Adrenal gland (tissue), 12 donors: ENCODE results near the gene SNX2. TPM values are rescaled to one million over a fixed set of nuclear protein-coding genes. Genes with fewer than 3 reads are reported as not detected.

Source experiments
- DNase-seq, 7 donors: peaks; one replicate each; pipeline ENCODE4 v3.0.0-alpha.2; 2019 to 2020
- H3K27ac ChIP-seq, 5 donors: fragments of 200-600 bp; sonication (generic) in 4 of 5; 1 replicate in 3 of 5; 2 replicates in 2 of 5; pipeline versions ENCODE4 v1.5.1 to v1.8.0; 2016 to 2020; ENCODE audit warnings: mild to moderate bottlenecking in 1 of 5
- H3K27me3 ChIP-seq: fragments of 200-600 bp; 2 replicates; pipeline ENCODE4 v1.8.0; 2021
- H3K36me3 ChIP-seq, 2 donors: fragments of 200-600 bp; replicated peaks in 1 of 2; 1 replicate in 1 of 2; 2 replicates in 1 of 2; pipeline versions ENCODE4 v1.5.1 to v1.8.0; 2018 to 2022
- H3K4me1 ChIP-seq, 2 donors: fragments of 200-600 bp; replicated peaks in 1 of 2; 1 replicate in 1 of 2; 2 replicates in 1 of 2; pipeline versions ENCODE4 v1.5.1 to v1.8.0; 2018 to 2021
- H3K4me3 ChIP-seq, 4 donors: fragments of 200-600 bp; sonication (generic) in 3 of 4; one replicate each; pipeline ENCODE4 v1.5.1; 2016 to 2018
- H3K9me3 ChIP-seq, 3 donors: fragments of 200-600 bp; sonication (generic) in 1 of 3; replicated peaks in 1 of 3; 1 replicate in 2 of 3; 2 replicates in 1 of 3; pipeline versions ENCODE4 v1.5.1 to v1.8.0; 2016 to 2021
- POLR2A ChIP-seq, 2 donors: fragments of 450-650 bp; IDR thresholded peaks; one replicate each; pipeline ENCODE4 v1.6.1; 2017; ENCODE audit warnings: antibody characterized with exemption in 2 of 2, mild to moderate bottlenecking in 2 of 2, moderate library complexity in 1 of 2
- WGBS, 4 donors: extraction: QIAGEN DNeasy Blood & Tissue Kit in 2 of 4; methylation state at CpG; one replicate each; pipeline versions ENCODE4 v1.1.5 to v1.1.7; 2013 to 2017; 5-methylcytosine and 5-hydroxymethylcytosine counted together
- intact Hi-C, 2 donors: fragments of 100-400 bp; cut with DNase I; formaldehyde crosslinking; loops; one replicate each; pipeline versions ENCODE4 v1.14.1 to v1.15.0; 2022 to 2023
- polyA plus RNA-seq, 3 donors: library from polyadenylated mRNA; stranded (reverse); fragments of 200-250 nt in 2 of 3; fragments of 350-450 nt in 1 of 3; fragmentation: Illumina TruSeq in 1 of 3; extraction: RNeasy Lipid Tissue Mini Kit (QIAGEN cat#74804) in 1 of 3; gene quantifications; one replicate each; pipeline ENCODE4 v1.2.3, GENCODE V29; 2013 to 2014
- total RNA-seq, 9 donors: library from RNA; depleted of rRNA in 4 of 9; stranded (reverse); fragments of >200 nt in 4 of 9; fragments of 120-200 nt in 1 of 9; fragmentation: NEBNext Ultra II Directional in 1 of 9; extraction: Animal tissue kit (Norgen Biotek cat#: 25700) in 1 of 9; gene quantifications; one replicate each; pipeline versions ENCODE4 v1.1.0 to v1.2.4, GENCODE V29; 2013 to 2023
- TF ChIP-seq, protein P1 (sequence below), 6 experiments: fragments of 450-650 bp in 4 of 6; fragments of 200-600 bp in 2 of 6; sonication (generic) in 1 of 6; IDR thresholded peaks; 1 replicate in 5 of 6; 2 replicates in 1 of 6; pipeline versions ENCODE4 v1.5.1 to v1.8.0; 2016 to 2021; ENCODE audit warnings: antibody characterized with exemption in 6 of 6, mild to moderate bottlenecking in 2 of 6, moderate library complexity in 1 of 6
- donor health status: healthy with polysubstance abuse.
- donor health status: Bipolar disorder and iron deficiency.
- donor health status: DM: yes; HTN: yes; CAD: no.
- donor health status: DM: no; HTN: no; CAD: no.
- donor health status: DM: no; HTN: no; CAD: no.
- donor health status: DM: yes; HTN: yes; CAD: no.

The SNX2 gene
- total and polyA plus RNA-seq, 12 donors: 14.7 to 97.2 (median 67.0) TPM

GRCh38 chr5:122753500-122753899, 21.4 kb upstream of the SNX2 start:
- TF ChIP-seq, protein P1, sequence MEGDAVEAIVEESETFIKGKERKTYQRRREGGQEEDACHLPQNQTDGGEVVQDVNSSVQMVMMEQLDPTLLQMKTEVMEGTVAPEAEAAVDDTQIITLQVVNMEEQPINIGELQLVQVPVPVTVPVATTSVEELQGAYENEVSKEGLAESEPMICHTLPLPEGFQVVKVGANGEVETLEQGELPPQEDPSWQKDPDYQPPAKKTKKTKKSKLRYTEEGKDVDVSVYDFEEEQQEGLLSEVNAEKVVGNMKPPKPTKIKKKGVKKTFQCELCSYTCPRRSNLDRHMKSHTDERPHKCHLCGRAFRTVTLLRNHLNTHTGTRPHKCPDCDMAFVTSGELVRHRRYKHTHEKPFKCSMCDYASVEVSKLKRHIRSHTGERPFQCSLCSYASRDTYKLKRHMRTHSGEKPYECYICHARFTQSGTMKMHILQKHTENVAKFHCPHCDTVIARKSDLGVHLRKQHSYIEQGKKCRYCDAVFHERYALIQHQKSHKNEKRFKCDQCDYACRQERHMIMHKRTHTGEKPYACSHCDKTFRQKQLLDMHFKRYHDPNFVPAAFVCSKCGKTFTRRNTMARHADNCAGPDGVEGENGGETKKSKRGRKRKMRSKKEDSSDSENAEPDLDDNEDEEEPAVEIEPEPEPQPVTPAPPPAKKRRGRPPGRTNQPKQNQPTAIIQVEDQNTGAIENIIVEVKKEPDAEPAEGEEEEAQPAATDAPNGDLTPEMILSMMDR (IDR thresholded peaks at IDR 0.05): no peak
- no peak for TF ChIP-seq POLR2A (IDR thresholded peaks at IDR 0.05)
- H3K9me3 ChIP-seq: no peaks in the 10 kb centered on the region
- H3K27ac ChIP-seq: no peak overlapping the region
- no peak overlapping the region for H3K4me3 ChIP-seq
- H3K4me1 ChIP-seq: no peaks in the 10 kb centered on the region
- intact Hi-C loops: no loop called here
- no peaks in the 10 kb centered on the region for H3K36me3 ChIP-seq
- no peak for DNase-seq
- no peaks in the 10 kb centered on the region for H3K27me3 ChIP-seq

- Histone ChIP-seq H3K9me3 (no peaks in the 10 kb centered on the region), H3K27ac (peak overlapping the region in 1 of 5 donors; percentile 38), H3K36me3 (no peaks in the 10 kb centered on the region), H3K4me3 (no peak overlapping the region), H3K27me3 (no peaks in the 10 kb centered on the region), H3K4me1 (no peaks in the 10 kb centered on the region)
- TF ChIP-seq, protein P1 (IDR thresholded peaks at IDR 0.05): no peak
- no peak for TF ChIP-seq POLR2A (IDR thresholded peaks at IDR 0.05)
- intact Hi-C loops: no loop called here
- WGBS, 4 donors: 72 to 85% (median 77%) methylated on average over 2 of the region's 2 CpGs
- DNase-seq: no peak
Observed at GRCh38 chr5:122755783-122756182, 19.1 kb upstream of the SNX2 start.

- H3K36me3 ChIP-seq: no peaks in the 10 kb centered on the region
- H3K9me3 ChIP-seq: no peaks in the 10 kb centered on the region
- H3K4me1 ChIP-seq: no peaks in the 10 kb centered on the region
- H3K4me3 ChIP-seq: no peak overlapping the region
- WGBS, 4 donors: 59 to 73% (median 69%) methylated on average over 2 of the region's 2 CpGs
- no peak for TF ChIP-seq POLR2A (IDR thresholded peaks at IDR 0.05)
- TF ChIP-seq, protein P1 (IDR thresholded peaks at IDR 0.05): no peak
- H3K27ac ChIP-seq: peak overlapping the region in 2 of 5 donors; percentile 8 to 38
- intact Hi-C loops: no loop called here
- no peak for DNase-seq
- H3K27me3 ChIP-seq: no peaks in the 10 kb centered on the region
Observed at GRCh38 chr5:122756264-122756911, 18.5 kb upstream of the SNX2 start.

DNA sequence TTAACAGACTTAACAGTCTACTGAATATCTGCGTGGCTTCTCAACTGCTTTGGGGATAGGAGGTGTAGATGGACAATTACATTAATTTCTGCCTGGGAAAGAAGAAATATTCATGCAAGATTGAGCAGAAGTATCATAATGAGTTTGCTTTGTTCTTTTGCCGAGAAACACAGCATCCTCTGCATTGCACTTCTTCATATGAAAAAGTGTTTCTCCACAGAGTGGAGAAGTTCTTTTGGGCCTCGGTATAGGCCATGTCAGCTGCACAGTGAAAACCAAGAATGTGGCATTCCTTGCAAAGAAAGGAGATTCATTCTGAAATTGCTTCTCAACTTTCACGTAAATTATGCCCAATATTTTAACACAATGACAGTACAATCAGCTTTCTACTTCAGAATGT, 17.6 kb upstream of the SNX2 start:
- no peaks in the 10 kb centered on the region for H3K36me3 ChIP-seq
- H3K9me3 ChIP-seq: no peaks in the 10 kb centered on the region
- no peak overlapping the region for H3K4me3 ChIP-seq
- no peaks in the 10 kb centered on the region for H3K27me3 ChIP-seq
- WGBS, 4 donors: 80 to 91% (median 86%) methylated on average over 4 of the region's 4 CpGs
- no peaks in the 10 kb centered on the region for H3K4me1 ChIP-seq
- intact Hi-C loops: no loop called here
- no peak overlapping the region for H3K27ac ChIP-seq
- TF ChIP-seq, protein P1 (IDR thresholded peaks at IDR 0.05): no peak
- TF ChIP-seq POLR2A (IDR thresholded peaks at IDR 0.05): no peak
- DNase-seq: no peak
